Endothelial cell of umbilical vein (primary cell): Measurements from ENCODE around the gene LPAR1. TPM values are rescaled to one million over a fixed set of nuclear protein-coding genes. Genes with fewer than 3 reads are reported as not detected.

Experiments used
- BruUV-seq: library from RNA; stranded (reverse); fragments of 400-500 nt; replicated peaks from 2 replicates; lab custom pipeline; 2021; lab: Mats Ljungman, UMichigan
- CTCF ChIA-PET: fragments of 300-600, 350-600 bp; sonication (Branson Sonifier 250); formaldehyde crosslinking; loops from one replicate; lab custom pipeline; 2021; ENCODE audit warnings: antibody characterized with exemption, inconsistent platforms; lab: Charles Lee
- POLR2A ChIA-PET: fragments of 300-600, 350-600 bp; sonication (Branson Sonifier 250); formaldehyde crosslinking; loops from one replicate; lab custom pipeline; 2021; ENCODE audit warnings: antibody characterized with exemption, inconsistent platforms; lab: Charles Lee
- DNase-seq: peaks from one replicate; pipeline ENCODE4 v3.0.0-alpha.2; 2011; ENCODE audit warnings: low read depth, low spot score
- FAIRE-seq: peaks from 2 replicates; lab custom pipeline; 2011; peaks lifted over from hg19 to GRCh38; lab: Jason Lieb, UNC
- H2AFZ ChIP-seq: 2 replicates; pipeline ENCODE4 v1.6.0; 2012; ENCODE audit warnings: low read depth, low read length, control low read depth, inconsistent platforms
- H3K27ac ChIP-seq: 2 replicates; pipeline ENCODE4 v1.5.1; 2011; ENCODE audit warnings: low read depth, mild to moderate bottlenecking, control low read depth, low read length, moderate library complexity; ENCODE audit not compliant: insufficient read depth
- H3K27me3 ChIP-seq, 2 experiments: 2 replicates each; pipeline versions ENCODE4 v1.6.0 to v1.6.1; 2011; ENCODE audit warnings: low read length in 2 of 2, mixed read lengths in 1 of 2; ENCODE audit not compliant: control insufficient read depth in 2 of 2, insufficient read depth in 2 of 2
- H3K36me3 ChIP-seq, 2 experiments: 2 replicates in 1 of 2; 3 replicates in 1 of 2; pipeline ENCODE4 v1.5.1; 2011; ENCODE audit warnings: low read length in 2 of 2, mild to moderate bottlenecking in 1 of 2, moderate library complexity in 1 of 2; ENCODE audit not compliant: control insufficient read depth in 2 of 2, insufficient read depth in 2 of 2; ENCODE audit errors: extremely low read depth in 1 of 2
- H3K4me1 ChIP-seq: 3 replicates; pipeline ENCODE4 v1.5.1; 2011; ENCODE audit warnings: mild to moderate bottlenecking, low read length; ENCODE audit not compliant: control insufficient read depth, insufficient read depth; ENCODE audit errors: extremely low read depth
- H3K4me2 ChIP-seq: 2 replicates; pipeline ENCODE4 v1.6.1; 2011; ENCODE audit warnings: low read length, control low read depth, mixed read lengths; ENCODE audit not compliant: insufficient read depth
- H3K4me3 ChIP-seq, 3 experiments: fragments of 200-600 bp in 1 of 3; sonication (generic), shearing (Covaris generic) in 1 of 3; replicated peaks in 1 of 3; 2 replicates each; pipeline ENCODE4 v1.5.1; 2011 to 2016; ENCODE audit warnings: control low read depth in 3 of 3, low read length in 3 of 3, mild to moderate bottlenecking in 2 of 3, inconsistent platforms in 1 of 3, low read depth in 1 of 3, moderate library complexity in 1 of 3; ENCODE audit not compliant: insufficient read depth in 1 of 3
- H3K79me2 ChIP-seq: 2 replicates; pipeline ENCODE4 v1.6.0; 2012; ENCODE audit warnings: low read length, inconsistent platforms; ENCODE audit not compliant: control insufficient read depth, insufficient read depth
- H3K9ac ChIP-seq: replicated peaks from 2 replicates; pipeline ENCODE3; 2011; ENCODE audit warnings: low read length, control low read depth; ENCODE audit not compliant: insufficient read depth; ENCODE audit errors: extremely low read depth
- H3K9me1 ChIP-seq: replicated peaks from 3 replicates; pipeline ENCODE4 v1.6.0; 2011; ENCODE audit warnings: mild to moderate bottlenecking, low read length; ENCODE audit not compliant: control insufficient read depth, insufficient read depth; ENCODE audit errors: extremely low read depth
- H3K9me3 ChIP-seq: replicated peaks from 2 replicates; pipeline ENCODE4 v1.5.1; 2012; ENCODE audit warnings: low read length, inconsistent platforms; ENCODE audit not compliant: control insufficient read depth, insufficient read depth
- H4K20me1 ChIP-seq: replicated peaks from 2 replicates; pipeline ENCODE3; 2011; ENCODE audit warnings: mild to moderate bottlenecking, low read length; ENCODE audit not compliant: control insufficient read depth, insufficient read depth; ENCODE audit errors: extremely low read depth
- CTCF ChIP-seq, 2 donors: IDR thresholded peaks; 1 replicate in 1 of 2; 2 replicates in 1 of 2; pipeline ENCODE4 v1.5.1; 2011; ENCODE audit warnings: low read length in 2 of 2, mild to moderate bottlenecking in 2 of 2, moderate library complexity in 2 of 2, control low read depth in 1 of 2, inconsistent platforms in 1 of 2, low read depth in 1 of 2; ENCODE audit not compliant: insufficient read depth in 1 of 2; ENCODE audit errors: extremely low read depth in 1 of 2
- FOS ChIP-seq: IDR thresholded peaks from 2 replicates; pipeline ENCODE4 v1.6.1; 2011; ENCODE audit warnings: mild to moderate bottlenecking, low read length, moderate library complexity, borderline replicate concordance; ENCODE audit not compliant: insufficient read depth
- JUN ChIP-seq: IDR thresholded peaks from 2 replicates; pipeline ENCODE4 v1.6.1; 2011; ENCODE audit warnings: borderline replicate concordance, low read depth; ENCODE audit not compliant: insufficient read length, insufficient read depth
- MYC ChIP-seq: IDR thresholded peaks from one replicate; pipeline ENCODE4 v1.6.1; 2011; ENCODE audit warnings: mild to moderate bottlenecking, low read depth, low read length
- POLR2A ChIP-seq: IDR thresholded peaks from 2 replicates; pipeline ENCODE4 v1.6.1; 2012; ENCODE audit warnings: low read depth, mild to moderate bottlenecking, control low read depth, low read length
- POLR2AphosphoS5 ChIP-seq: IDR thresholded peaks from 2 replicates; pipeline ENCODE4 v1.6.1; 2012; ENCODE audit warnings: low read depth, mild to moderate bottlenecking, control low read depth, low read length, moderate library complexity; ENCODE audit not compliant: insufficient read depth
- dilution Hi-C: fragments of 300-500 bp; cut with MboI; formaldehyde crosslinking; loops from one replicate; pipeline ENCODE4 v1.15.0; 2019; ENCODE audit warnings: low sequenced_read_pairs; ENCODE audit not compliant: extremely low pct_ligation_motif_present
- intact Hi-C: fragments of 100-400 bp; cut with micrococcal nuclease; formaldehyde crosslinking; loops from one replicate; pipeline ENCODE4 v1.10.0; 2022
- polyA plus RNA-seq, 4 experiments: library from polyadenylated mRNA; depleted of rRNA in 3 of 4; stranded (reverse) in 3 of 4; unstranded in 1 of 4; fragments of >200 nt; gene quantifications; 2 replicates each; pipeline versions ENCODE4 v1.2.1 to v1.2.3, GENCODE V29; 2011 to 2012; ENCODE audit warnings: missing spikeins in 1 of 4
- total RNA-seq: library from RNA; stranded (reverse); gene quantifications from 2 replicates; pipeline ENCODE4 v1.2.3, GENCODE V29; 2021

LPAR1 gene
- total and polyA plus RNA-seq, 2 donors (not counting 3 experiments of a cell fraction or from before 2014, with no cell fraction given), result 0.88 to 3.0 TPM

- Histone ChIP-seq H3K4me2 (no peak overlapping the region), H3K4me1 (no peaks in the 10 kb centered on the region), H3K9me1 (no peaks in the 10 kb centered on the region), H3K27ac (no peak overlapping the region), H3K9ac (no peak overlapping the region), H3K27me3 (no peaks in the 10 kb centered on the region), H3K36me3 (no peaks in the 10 kb centered on the region), H3K79me2 (no peaks in the 10 kb centered on the region), H3K4me3 (no peak overlapping the region), H3K9me3 (no peaks in the 10 kb centered on the region), H2AFZ (no peak overlapping the region), H4K20me1 (no peaks in the 10 kb centered on the region)
- TF ChIP-seq MYC (no peak), CTCF (IDR thresholded peaks at IDR 0.05; ENCODE audit: extremely low read depth in 1 of 2, insufficient read depth in 1 of 2, low read depth in 1 of 2, low read length in 2 of 2) (no peak), POLR2AphosphoS5 (no peak), POLR2A (no peak), JUN (no peak), FOS (no peak)
- ChIA-PET POLR2A (no interaction called here), CTCF (interaction anchor here (1.0 to 1.8 kb wide), 2 partner anchors 98 to 280 kb away, joined by 3 to 4 read pairs; no protein-coding TSS in a partner anchor)
- BruUV-seq, result no TSS peak
- DNase-seq, result no peak
- intact Hi-C loops, result no loop called here
- dilution Hi-C loops, result no loop called here
- FAIRE-seq, result no peak
Measured at GRCh38 chr9:110919050-110919435, 119.2 kb downstream of the LPAR1 start.
